Thoracic aorta (tissue), 2 donors: Measurements from ENCODE around the gene CELF4. TPM values are rescaled to one million over a fixed set of nuclear protein-coding genes. Genes with fewer than 3 reads are reported as not detected.

Experiments used
- ATAC-seq: fragments of 150-250 bp; one replicate; pipeline ENCODE4 v1.8.0; 2017; ENCODE audit warnings: low read depth; ENCODE audit not compliant: insufficient number of reproducible peaks, low FRiP score
- DNase-seq: peaks from one replicate; pipeline ENCODE4 v3.0.0-alpha.2; 2020; ENCODE audit warnings: low spot score
- H3K27ac ChIP-seq, 2 donors: fragments of 200-600 bp; sonication (generic); 1 replicate in 1 of 2; 2 replicates in 1 of 2; pipeline ENCODE4 v1.5.1; 2016; ENCODE audit warnings: mild to moderate bottlenecking in 2 of 2, moderate library complexity in 2 of 2
- H3K27me3 ChIP-seq: fragments of 200-600 bp; sonication (generic); replicated peaks from 2 replicates; pipeline ENCODE4 v1.6.0; 2016; ENCODE audit warnings: mild to moderate bottlenecking; ENCODE audit not compliant: insufficient read depth
- H3K36me3 ChIP-seq: fragments of 200-600 bp; sonication (generic); one replicate; pipeline ENCODE4 v1.5.1; 2016
- H3K4me1 ChIP-seq, 2 donors: fragments of 200-600 bp; sonication (generic); 1 replicate in 1 of 2; 2 replicates in 1 of 2; pipeline versions ENCODE4 v1.5.1 to v1.6.0; 2016; ENCODE audit warnings: low read depth in 2 of 2, mild to moderate bottlenecking in 1 of 2; ENCODE audit not compliant: control insufficient read depth in 1 of 2
- H3K4me3 ChIP-seq: fragments of 200-600 bp; sonication (generic); 2 replicates; pipeline ENCODE4 v1.5.1; 2016; ENCODE audit warnings: mild to moderate bottlenecking
- H3K9me3 ChIP-seq: fragments of 200-600 bp; sonication (generic); 2 replicates; pipeline ENCODE4 v1.5.1; 2016
- total RNA-seq, 2 donors: library from RNA; depleted of rRNA; stranded (reverse); fragments of >200 nt; gene quantifications; one replicate each; pipeline versions ENCODE4 v1.1.0 to v1.2.3, GENCODE V29; 2016
- TF ChIP-seq, protein P1 (sequence below): fragments of 200-600 bp; sonication (generic); IDR thresholded peaks from one replicate; pipeline ENCODE4 v1.5.1; 2019; ENCODE audit warnings: antibody characterized with exemption

The CELF4 gene
- total RNA-seq, 2 donors from 2014 or later, result not detected

DNA sequence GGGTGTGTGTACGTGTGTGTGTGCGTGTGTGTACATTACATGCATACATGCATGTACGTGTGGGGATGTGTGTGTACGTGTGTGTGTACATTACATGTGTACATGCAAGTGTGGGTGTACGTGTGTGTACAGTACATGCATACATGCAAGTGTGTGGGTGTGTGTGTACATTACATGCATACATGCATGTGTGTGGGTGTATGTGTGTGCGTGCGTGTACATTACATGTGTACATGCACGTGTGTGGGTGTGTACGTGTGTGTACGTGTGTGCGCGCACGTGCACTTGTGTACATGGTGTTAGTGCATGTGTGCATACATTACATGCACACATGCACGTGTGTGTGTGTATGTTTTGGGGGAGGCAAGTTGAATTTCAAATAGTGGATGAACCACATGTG is 300.6 kb downstream of the CELF4 start:
- Histone ChIP-seq H3K27me3 (no peaks in the 10 kb centered on the region), H3K9me3 (no peaks in the 10 kb centered on the region), H3K36me3 (no peaks in the 10 kb centered on the region), H3K27ac (no peak overlapping the region), H3K4me1 (no peaks in the 10 kb centered on the region), H3K4me3 (no peak overlapping the region)
- DNase-seq (no peak), ATAC-seq (no peak)
- TF ChIP-seq, protein P1, sequence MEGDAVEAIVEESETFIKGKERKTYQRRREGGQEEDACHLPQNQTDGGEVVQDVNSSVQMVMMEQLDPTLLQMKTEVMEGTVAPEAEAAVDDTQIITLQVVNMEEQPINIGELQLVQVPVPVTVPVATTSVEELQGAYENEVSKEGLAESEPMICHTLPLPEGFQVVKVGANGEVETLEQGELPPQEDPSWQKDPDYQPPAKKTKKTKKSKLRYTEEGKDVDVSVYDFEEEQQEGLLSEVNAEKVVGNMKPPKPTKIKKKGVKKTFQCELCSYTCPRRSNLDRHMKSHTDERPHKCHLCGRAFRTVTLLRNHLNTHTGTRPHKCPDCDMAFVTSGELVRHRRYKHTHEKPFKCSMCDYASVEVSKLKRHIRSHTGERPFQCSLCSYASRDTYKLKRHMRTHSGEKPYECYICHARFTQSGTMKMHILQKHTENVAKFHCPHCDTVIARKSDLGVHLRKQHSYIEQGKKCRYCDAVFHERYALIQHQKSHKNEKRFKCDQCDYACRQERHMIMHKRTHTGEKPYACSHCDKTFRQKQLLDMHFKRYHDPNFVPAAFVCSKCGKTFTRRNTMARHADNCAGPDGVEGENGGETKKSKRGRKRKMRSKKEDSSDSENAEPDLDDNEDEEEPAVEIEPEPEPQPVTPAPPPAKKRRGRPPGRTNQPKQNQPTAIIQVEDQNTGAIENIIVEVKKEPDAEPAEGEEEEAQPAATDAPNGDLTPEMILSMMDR, result no peak

DNA sequence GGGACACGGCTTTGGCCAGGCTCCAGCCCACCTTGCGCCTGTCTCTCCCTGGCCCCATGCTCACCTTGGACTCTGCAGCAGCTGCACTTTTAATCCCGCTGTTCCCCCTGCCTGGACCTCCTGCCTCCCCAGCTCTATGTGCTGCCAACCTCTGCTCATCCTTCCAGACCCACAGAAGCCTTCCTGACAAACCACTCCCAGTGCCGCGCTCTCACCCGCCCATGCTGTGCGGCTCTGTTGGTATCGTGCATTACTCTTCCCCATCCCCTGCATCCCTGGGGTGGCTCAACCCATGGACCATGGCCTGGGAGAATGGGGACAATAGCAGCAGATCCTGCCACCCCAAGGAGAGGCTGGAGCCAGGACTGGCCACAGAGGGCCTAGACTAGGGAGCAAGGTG is 303.6 kb downstream of the CELF4 start:
- Histone ChIP-seq H3K36me3 (no peaks in the 10 kb centered on the region), H3K27ac (no peak overlapping the region), H3K4me1 (no peaks in the 10 kb centered on the region), H3K4me3 (no peak overlapping the region), H3K27me3 (no peaks in the 10 kb centered on the region), H3K9me3 (no peaks in the 10 kb centered on the region)
- ATAC-seq, result no peak
- no peak for DNase-seq
- TF ChIP-seq, protein P1, result no peak

DNA sequence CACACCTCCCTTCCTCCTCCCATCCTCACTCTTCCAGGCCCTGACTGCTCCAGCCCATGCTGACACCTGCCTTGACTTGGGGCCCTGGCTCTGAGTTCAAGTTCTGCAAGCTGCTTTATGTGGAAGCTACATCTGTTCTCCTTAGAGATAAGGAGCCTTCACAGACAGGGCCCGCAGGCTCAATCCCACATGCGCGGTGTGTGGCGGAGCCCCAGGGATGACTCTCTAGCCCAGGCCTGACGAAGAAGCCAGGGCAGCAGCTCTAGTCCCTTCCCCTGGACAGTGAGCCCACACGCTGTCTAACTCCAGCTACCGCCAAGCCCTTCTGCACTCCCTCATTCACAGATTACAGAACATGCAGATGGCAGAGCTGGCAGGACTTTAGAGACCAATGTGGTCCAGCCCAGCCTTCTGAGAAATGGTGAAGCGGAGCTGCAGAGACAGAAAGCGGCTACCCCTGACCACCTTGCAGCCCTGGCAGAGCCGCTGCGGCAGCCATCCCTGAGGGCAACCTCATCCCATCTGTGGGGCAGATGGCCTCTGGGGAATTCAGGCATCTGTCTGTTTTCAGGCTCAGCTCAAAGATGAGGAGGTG is 304.3 kb downstream of the CELF4 start:
- Histone ChIP-seq H3K4me3 (no peak overlapping the region), H3K4me1 (no peaks in the 10 kb centered on the region), H3K9me3 (no peaks in the 10 kb centered on the region), H3K27ac (no peak overlapping the region), H3K27me3 (no peaks in the 10 kb centered on the region), H3K36me3 (no peaks in the 10 kb centered on the region)
- DNase-seq (no peak), ATAC-seq (no peak)
- TF ChIP-seq, protein P1, result no peak

DNA sequence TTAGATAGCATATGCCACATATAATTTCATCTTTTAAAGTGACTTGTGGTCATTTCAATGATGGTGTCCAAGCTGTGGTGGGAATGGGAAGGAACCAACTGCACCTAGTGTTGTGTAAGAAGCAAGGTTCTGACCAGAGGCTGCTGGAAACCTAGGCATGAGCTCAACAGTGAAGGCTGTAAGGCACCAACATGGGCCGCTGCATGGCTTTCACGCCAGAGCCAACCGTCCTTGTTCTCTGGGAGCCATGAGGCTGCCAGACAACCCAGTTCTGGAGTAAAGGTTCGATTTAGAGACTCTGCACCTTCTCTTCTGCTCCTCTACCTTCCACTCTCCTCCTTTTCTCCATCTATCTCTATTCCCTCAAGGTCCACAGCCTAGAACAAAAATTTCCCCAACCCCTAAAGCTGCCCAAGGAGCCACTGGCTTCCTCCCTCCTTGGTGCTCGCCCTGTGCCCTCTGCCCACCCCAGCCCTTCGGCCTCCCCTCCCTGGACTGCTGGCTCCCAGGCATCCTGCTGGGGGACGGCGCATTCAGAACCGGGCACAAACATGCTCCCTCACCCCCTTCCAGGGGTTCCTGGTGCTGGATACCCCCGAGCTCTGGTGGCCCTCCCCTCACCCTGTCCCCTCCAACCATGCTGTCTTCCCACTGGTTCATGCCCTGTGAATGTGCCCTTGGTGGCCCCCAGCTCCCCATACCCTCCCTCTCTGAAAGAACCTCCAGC is 305.1 kb downstream of the CELF4 start:
- H3K27me3 ChIP-seq, result no peaks in the 10 kb centered on the region
- no peak overlapping the region for H3K27ac ChIP-seq
- TF ChIP-seq, protein P1, result no peak
- DNase-seq (no peak), ATAC-seq (no peak)
- no peaks in the 10 kb centered on the region for H3K4me1 ChIP-seq
- no peak overlapping the region for H3K4me3 ChIP-seq
- H3K36me3 ChIP-seq, result no peaks in the 10 kb centered on the region
- no peaks in the 10 kb centered on the region for H3K9me3 ChIP-seq

DNA sequence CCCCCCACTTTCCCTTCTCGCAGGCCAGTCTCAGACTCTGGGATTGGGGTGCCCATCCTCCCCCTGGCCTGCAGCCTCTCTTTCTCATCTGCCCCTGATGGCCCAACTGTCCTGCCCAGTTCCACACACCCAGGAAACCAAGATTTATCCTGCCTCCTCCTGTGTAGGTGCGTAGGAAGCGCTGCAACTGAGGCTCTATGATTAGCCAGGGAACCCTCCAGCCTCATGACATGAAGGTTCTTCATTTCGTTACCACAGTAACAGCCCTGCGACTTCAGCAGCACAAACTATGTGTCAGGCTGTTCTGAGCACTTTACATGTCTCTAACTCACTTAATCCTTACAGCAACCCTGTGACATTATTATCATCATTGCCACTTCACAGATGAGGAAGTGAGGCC is 305.9 kb downstream of the CELF4 start:
- Histone ChIP-seq H3K27me3 (no peaks in the 10 kb centered on the region), H3K36me3 (no peaks in the 10 kb centered on the region), H3K9me3 (no peaks in the 10 kb centered on the region), H3K4me1 (no peaks in the 10 kb centered on the region), H3K27ac (no peak overlapping the region), H3K4me3 (no peak overlapping the region)
- ATAC-seq (no peak), DNase-seq (no peak)
- TF ChIP-seq, protein P1, result no peak
